ENCODE results near the gene FANCC. TPM values are rescaled to one million over a fixed set of nuclear protein-coding genes. Genes with fewer than 3 reads are reported as not detected.

The FANCC gene
- total RNA-seq, 1 donor from 2014 or later, result 9.3 TPM

GRCh38 chr9:95067057-95067456 lies 250.5 kb downstream of the FANCC start:
- peaks cover 81% of the 10 kb centered on the region for H3K4me1 Mint-ChIP-seq (ENCODE audit: low read depth)
- peaks cover 35% of the 10 kb centered on the region for H3K36me3 Mint-ChIP-seq (ENCODE audit: low read depth)

GRCh38 chr9:95065224-95065623 lies 252.3 kb downstream of the FANCC start:
- DNase-seq (ENCODE audit: low spot score), result no peak
- Mint-ChIP-seq H3K9me3 (ENCODE audit: low read depth) (no peaks in the 10 kb centered on the region), H3K4me3 (ENCODE audit: unreplicated experiment) (no peak overlapping the region), H3K4me1 (ENCODE audit: low read depth) (peaks cover 83% of the 10 kb centered on the region), H3K36me3 (ENCODE audit: low read depth) (peaks cover 38% of the 10 kb centered on the region), H3K27me3 (ENCODE audit: low read depth) (no peaks in the 10 kb centered on the region), H3K27ac (ENCODE audit: unreplicated experiment) (peak overlapping the region; percentile 81)
- no peak for TF ChIP-seq CTCF (IDR thresholded peaks at IDR 0.05)

More at GRCh38 chr9:95067057-95067456, 250.5 kb downstream of the FANCC start:
- Mint-ChIP-seq H3K27ac (ENCODE audit: unreplicated experiment) (peak overlapping the region; percentile 77), H3K27me3 (ENCODE audit: low read depth) (no peaks in the 10 kb centered on the region), H3K9me3 (ENCODE audit: low read depth) (no peaks in the 10 kb centered on the region), H3K4me3 (ENCODE audit: unreplicated experiment) (no peak overlapping the region)
- DNase-seq (ENCODE audit: low spot score), result no peak
- no peak for TF ChIP-seq CTCF (IDR thresholded peaks at IDR 0.05)

- Mint-ChIP-seq H3K27me3 (ENCODE audit: low read depth) (no peaks in the 10 kb centered on the region), H3K9me3 (ENCODE audit: low read depth) (no peaks in the 10 kb centered on the region), H3K4me3 (ENCODE audit: unreplicated experiment) (no peak overlapping the region), H3K36me3 (ENCODE audit: low read depth) (peaks cover 32% of the 10 kb centered on the region), H3K4me1 (ENCODE audit: low read depth) (peaks cover 84% of the 10 kb centered on the region), H3K27ac (ENCODE audit: unreplicated experiment) (peak overlapping the region; percentile 65)
- no peak for TF ChIP-seq CTCF (IDR thresholded peaks at IDR 0.05)
- DNase-seq (ENCODE audit: low spot score), result no peak
Measured at GRCh38 chr9:95063300-95063699, 254.2 kb downstream of the FANCC start.

GRCh38 chr9:95062596-95063065 lies 254.9 kb downstream of the FANCC start:
- peak overlapping the region; percentile 66 for H3K27ac Mint-ChIP-seq (ENCODE audit: unreplicated experiment)
- H3K4me3 Mint-ChIP-seq (ENCODE audit: unreplicated experiment), result no peak overlapping the region
- H3K27me3 Mint-ChIP-seq (ENCODE audit: low read depth), result no peaks in the 10 kb centered on the region
- peaks cover 85% of the 10 kb centered on the region for H3K4me1 Mint-ChIP-seq (ENCODE audit: low read depth)
- peaks cover 30% of the 10 kb centered on the region for H3K36me3 Mint-ChIP-seq (ENCODE audit: low read depth)
- H3K9me3 Mint-ChIP-seq (ENCODE audit: low read depth), result no peaks in the 10 kb centered on the region
- no peak for TF ChIP-seq CTCF (IDR thresholded peaks at IDR 0.05)
- DNase-seq (ENCODE audit: low spot score), result no peak

- DNase-seq (ENCODE audit: low spot score), result no peak
- Mint-ChIP-seq H3K27ac (ENCODE audit: unreplicated experiment) (peak overlapping the region; percentile 71), H3K4me3 (ENCODE audit: unreplicated experiment) (no peak overlapping the region), H3K36me3 (ENCODE audit: low read depth) (peaks cover 29% of the 10 kb centered on the region), H3K4me1 (ENCODE audit: low read depth) (peaks cover 86% of the 10 kb centered on the region), H3K9me3 (ENCODE audit: low read depth) (no peaks in the 10 kb centered on the region), H3K27me3 (ENCODE audit: low read depth) (no peaks in the 10 kb centered on the region)
- TF ChIP-seq CTCF (IDR thresholded peaks at IDR 0.05), result no peak
Measured at GRCh38 chr9:95061916-95062595, 255.5 kb downstream of the FANCC start.
